Activated CD4-positive, alpha-beta T cell treated with anti-CD3 and anti-CD28 coated beads, Interleukin-2, Interleukin-4, amounts not matched to agents 100 ng/mL and 50 ng/mL, durations not matched to agents 16 hours and 8 hours (primary cell): ENCODE measurements around the gene KLHL40.
"Not testable (repeated sequence)": the region's sequence is repeated elsewhere in the genome, so short reads cannot be mapped to it uniquely, and the experiment has no call there.

Experiments
- DNase-seq: peaks from one replicate; pipeline ENCODE4 v3.0.0-alpha.2; 2020; ENCODE audit warnings: low spot score

KLHL40 gene

DNA sequence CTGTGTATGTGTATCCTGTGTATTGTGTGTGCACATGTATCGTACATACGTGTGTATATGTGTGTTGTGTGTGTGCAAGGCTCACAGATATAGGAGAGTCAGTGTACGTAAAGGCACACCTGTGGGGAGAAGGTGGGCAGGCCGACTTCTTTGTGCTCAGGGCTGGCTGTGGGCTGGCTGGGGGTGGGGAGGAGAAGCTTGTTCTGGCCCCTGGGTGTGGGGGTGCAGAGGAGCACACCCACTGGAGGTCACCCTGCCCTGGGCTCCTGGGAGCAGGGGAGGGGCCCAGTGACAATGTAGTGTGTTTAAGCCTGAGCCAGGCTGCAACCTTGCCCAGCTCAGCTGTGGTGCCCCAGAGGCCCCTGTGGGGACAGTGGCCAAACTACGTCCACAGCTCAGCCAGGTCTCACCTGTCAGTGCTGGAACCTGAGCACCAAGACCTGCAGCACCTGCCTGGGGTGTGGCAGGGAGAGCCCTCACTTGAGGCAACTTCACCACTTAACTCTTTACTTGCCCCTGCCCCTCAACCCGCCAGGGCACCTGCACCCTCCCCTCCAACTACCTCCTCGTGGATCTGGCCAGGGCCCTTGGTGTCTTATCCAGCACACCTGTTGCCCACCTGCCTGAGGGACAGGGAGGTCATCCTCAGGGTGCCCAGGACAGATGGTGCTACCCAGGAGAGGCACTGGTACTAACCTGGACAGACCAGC is 19.9 kb downstream of the KLHL40 start:
- no peak for DNase-seq

- no peak for DNase-seq
Measured at GRCh38 chr3:42705962-42706585, 20.7 kb downstream of the KLHL40 start.

- DNase-seq = no peak
Measured at GRCh38 chr3:42706721-42707619, 21.6 kb downstream of the KLHL40 start.

- DNase-seq = no peak
Measured at GRCh38 chr3:42707620-42708355, 22.5 kb downstream of the KLHL40 start.

- DNase-seq = no peak
Measured at GRCh38 chr3:42708611-42709151, 23.3 kb downstream of the KLHL40 start.

DNA sequence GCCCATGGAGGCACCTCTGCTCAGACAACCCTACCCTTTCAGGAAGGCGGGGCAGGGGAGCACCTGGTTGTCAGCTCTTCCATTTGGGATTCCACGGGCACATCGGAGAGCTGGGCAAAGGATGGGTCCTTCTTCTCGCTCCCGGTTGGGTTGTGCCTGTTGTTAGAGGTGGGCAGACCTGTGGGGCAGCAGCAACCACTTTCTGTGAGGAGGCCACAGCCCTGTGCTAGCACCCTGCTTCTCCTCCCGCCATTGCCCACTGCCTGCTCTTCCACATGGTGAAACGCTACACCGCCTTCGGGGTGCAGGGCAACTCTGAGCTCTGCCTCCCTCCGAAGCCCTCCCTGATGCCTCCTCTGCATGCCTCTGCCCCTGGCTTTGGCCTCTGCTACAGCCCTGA is 24.3 kb downstream of the KLHL40 start:
- no peak for DNase-seq

- no peak for DNase-seq
Measured at GRCh38 chr3:42710323-42711021, 25.1 kb downstream of the KLHL40 start.

GRCh38 chr3:42711491-42712343 is 26.4 kb downstream of the KLHL40 start:
- DNase-seq = no peak

DNA sequence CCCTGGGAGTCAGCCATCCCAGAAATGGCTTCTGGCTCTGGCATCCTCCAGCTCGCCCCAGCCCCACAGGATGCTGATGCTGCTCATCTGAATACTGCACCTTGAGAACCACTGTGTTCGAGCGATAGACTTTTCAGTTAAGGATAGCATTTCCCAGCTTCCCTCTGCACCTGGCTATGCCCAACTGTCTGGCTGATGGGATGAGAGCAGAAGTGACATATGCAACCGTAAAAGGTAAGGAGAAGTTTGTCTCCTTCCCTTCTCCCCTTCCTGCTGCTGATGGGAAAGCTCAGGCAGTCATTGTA is 27.0 kb downstream of the KLHL40 start:
- no peak for DNase-seq

GRCh38 chr3:42712688-42713372 is 27.5 kb downstream of the KLHL40 start:
- no peak for DNase-seq

- no peak for DNase-seq
Measured at GRCh38 chr3:42713747-42714146, 28.4 kb downstream of the KLHL40 start.

GRCh38 chr3:42714171-42714852 is 29.0 kb downstream of the KLHL40 start:
- DNase-seq = no peak

GRCh38 chr3:42717306-42717705 is 32.0 kb downstream of the KLHL40 start:
- DNase-seq = no peak

- DNase-seq = no peak
Measured at GRCh38 chr3:42718338-42718737, 33.0 kb downstream of the KLHL40 start.

GRCh38 chr3:42719002-42719401 is 33.7 kb downstream of the KLHL40 start:
- no peak for DNase-seq

- DNase-seq = no peak
Measured at GRCh38 chr3:42720126-42720525, 34.8 kb downstream of the KLHL40 start.

GRCh38 chr3:42721690-42722089 is 36.4 kb downstream of the KLHL40 start:
- no peak for DNase-seq

DNA sequence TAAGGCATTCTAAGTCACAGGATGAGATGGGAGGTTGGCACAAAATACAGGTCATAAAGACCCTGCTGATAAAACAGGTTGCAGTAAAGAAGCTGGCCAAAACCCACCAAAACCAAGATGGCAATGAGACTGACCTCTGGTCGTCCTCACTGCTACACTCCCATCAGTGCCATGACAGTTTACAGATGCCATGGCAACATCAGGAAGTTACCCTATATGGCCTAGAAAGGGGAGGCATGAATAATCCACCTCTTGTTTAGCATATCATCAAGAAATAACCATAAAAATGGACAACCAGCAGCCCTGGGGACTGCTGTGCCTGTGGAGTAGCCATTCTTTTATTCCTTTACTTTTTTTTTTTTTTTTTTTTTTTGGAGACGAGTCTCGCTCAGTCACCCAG is 37.1 kb downstream of the KLHL40 start:
- DNase-seq = not testable (repeated sequence)

GRCh38 chr3:42723219-42723618 is 37.9 kb downstream of the KLHL40 start:
- no peak for DNase-seq
